ENCODE measurements around the gene SHROOM3. TPM values are rescaled to one million over a fixed set of nuclear protein-coding genes. Genes with fewer than 3 reads are reported as not detected.

The SHROOM3 gene
- total RNA-seq, 3 donors from 2014 or later = 105 to 263 (median 158) TPM

- H3K4me3 ChIP-seq = no peak overlapping the region
- intact Hi-C loops (cut with DNase I, micrococcal nuclease) = no loop called here
- peak; percentile 83 for ATAC-seq
Observed at GRCh38 chr4:76683144-76683543, 248.1 kb downstream of the SHROOM3 start.

GRCh38 chr4:76687746-76688448 lies 252.9 kb downstream of the SHROOM3 start:
- intact Hi-C loops (cut with DNase I, micrococcal nuclease) = no loop called here
- no peak for TF ChIP-seq CTCF (IDR thresholded peaks at IDR 0.05)
- Histone ChIP-seq H3K9me3 (no peaks in the 10 kb centered on the region), H3K36me3 (ENCODE audit: low read depth) (no peaks in the 10 kb centered on the region), H3K4me1 (ENCODE audit: low read depth) (peaks cover 4% of the 10 kb centered on the region), H3K4me3 (no peak overlapping the region)
- DNase-seq = peak in 1 of 3 donors; percentile 53
- ATAC-seq = peak; percentile 57

More at GRCh38 chr4:76683144-76683543, 248.1 kb downstream of the SHROOM3 start:
- no peaks in the 10 kb centered on the region for H3K36me3 ChIP-seq (ENCODE audit: low read depth)
- H3K4me1 ChIP-seq (ENCODE audit: low read depth) = peaks cover 9% of the 10 kb centered on the region
- no peaks in the 10 kb centered on the region for H3K9me3 ChIP-seq
- TF ChIP-seq CTCF (IDR thresholded peaks at IDR 0.05) = no peak
- DNase-seq = no peak

- ATAC-seq (no peak), DNase-seq (peak in 1 of 3 donors; percentile 51)
- Histone ChIP-seq H3K36me3 (ENCODE audit: low read depth) (no peaks in the 10 kb centered on the region), H3K4me1 (ENCODE audit: low read depth) (peaks cover 3% of the 10 kb centered on the region), H3K4me3 (no peak overlapping the region), H3K9me3 (no peaks in the 10 kb centered on the region)
- intact Hi-C loops (cut with DNase I, micrococcal nuclease) = no loop called here
- no peak for TF ChIP-seq CTCF (IDR thresholded peaks at IDR 0.05)
Observed at GRCh38 chr4:76688619-76689144, 253.7 kb downstream of the SHROOM3 start.

GRCh38 chr4:76689145-76689817 lies 254.3 kb downstream of the SHROOM3 start:
- no peak for TF ChIP-seq CTCF (IDR thresholded peaks at IDR 0.05)
- Histone ChIP-seq H3K4me1 (ENCODE audit: low read depth) (no peaks in the 10 kb centered on the region), H3K9me3 (no peaks in the 10 kb centered on the region), H3K36me3 (ENCODE audit: low read depth) (no peaks in the 10 kb centered on the region), H3K4me3 (peak overlapping the region; percentile 34)
- intact Hi-C loops (cut with DNase I, micrococcal nuclease) = no loop called here
- ATAC-seq (peak; percentile 35), DNase-seq (peak; percentile 64 to 74 (median 65))

- ATAC-seq (peak; percentile 12), DNase-seq (peak in 2 of 3 donors; percentile 55 to 58)
- Histone ChIP-seq H3K4me3 (peak overlapping the region; percentile 34), H3K36me3 (ENCODE audit: low read depth) (no peaks in the 10 kb centered on the region), H3K9me3 (no peaks in the 10 kb centered on the region), H3K4me1 (ENCODE audit: low read depth) (no peaks in the 10 kb centered on the region)
- intact Hi-C loops (cut with DNase I, micrococcal nuclease) = no loop called here
- TF ChIP-seq CTCF (IDR thresholded peaks at IDR 0.05) = no peak
Observed at GRCh38 chr4:76690011-76690905, 255.2 kb downstream of the SHROOM3 start.

Measured in mucosa of descending colon (tissue), 3 donors.